Neural cell (in vitro differentiated cells): ENCODE data around the gene OLFML2B.

ENCODE experiments used
- CTCF ChIP-seq: fragments of 450-650 bp; IDR thresholded peaks from 2 replicates; pipeline ENCODE4 v1.5.1; 2014; ENCODE audit warnings: antibody characterized with exemption, mild to moderate bottlenecking, moderate library complexity; ENCODE audit not compliant: poor library complexity, severe bottlenecking
- POLR2AphosphoS5 ChIP-seq: IDR thresholded peaks from 2 replicates; pipeline ENCODE4 v1.6.1; 2012
- REST ChIP-seq: IDR thresholded peaks from 2 replicates; pipeline ENCODE4 v1.6.1; 2012; ENCODE audit warnings: borderline replicate concordance
- TAF1 ChIP-seq: IDR thresholded peaks from 2 replicates; pipeline ENCODE4 v1.6.1; 2012; ENCODE audit warnings: low read depth

DNA sequence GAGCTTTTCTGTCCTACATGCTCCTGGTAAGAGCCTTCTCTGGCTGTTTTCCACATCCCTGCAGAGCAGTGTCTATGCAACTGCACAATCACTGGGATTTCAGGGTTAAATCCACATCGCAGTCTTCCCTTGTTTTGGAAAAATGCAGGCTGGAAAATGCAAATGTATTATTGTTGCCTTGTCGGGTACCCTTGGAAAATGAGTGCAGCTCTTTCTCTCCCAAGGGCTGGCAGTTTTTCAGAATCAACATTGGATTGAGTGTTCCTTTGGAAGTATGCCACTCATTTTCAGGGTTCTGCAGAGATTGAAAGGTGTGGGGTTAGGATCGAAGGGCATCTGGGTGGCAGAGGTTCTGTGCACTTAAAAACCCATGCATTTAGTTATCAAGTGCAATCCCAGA is 49.1 kb upstream of the OLFML2B start:
- TF ChIP-seq CTCF (no peak), POLR2AphosphoS5 (no peak), REST (no peak), TAF1 (no peak)
